HG03097 (cell line): ENCODE results near the gene NEK7.
"Not testable (repeated sequence)": the region's sequence is repeated elsewhere in the genome, so short reads cannot be mapped to it uniquely, and the experiment has no call there.

Source experiments
- ATAC-seq: cut with Tn5 transposase; IDR thresholded peaks from one replicate; pipeline ENCODE4 v1.9.1; 2021; ENCODE audit not compliant: unreplicated experiment, low FRiP score

The NEK7 gene

GRCh38 chr1:198167436-198167934 lies 10.7 kb downstream of the NEK7 start:
- peak; percentile 50 for ATAC-seq

DNA sequence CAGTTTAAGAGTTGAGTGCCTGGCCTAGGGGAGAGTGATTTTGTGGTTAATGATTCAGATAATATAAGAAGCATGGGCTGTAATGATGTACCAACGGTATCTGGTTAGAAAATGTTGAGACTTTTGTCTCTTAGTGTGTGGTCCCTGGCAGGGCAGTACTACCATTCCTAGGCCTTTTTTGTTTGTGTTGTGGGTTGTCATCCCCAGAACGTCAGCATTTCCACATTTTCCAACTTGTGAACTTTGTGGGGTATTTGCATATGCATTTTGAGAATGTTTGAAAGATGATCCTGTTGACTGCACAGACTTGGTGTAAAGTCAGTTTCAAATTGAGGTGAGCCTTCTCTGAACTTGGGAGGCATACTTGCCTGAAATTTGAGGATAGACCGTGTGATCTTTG lies 11.4 kb downstream of the NEK7 start:
- ATAC-seq = no peak

DNA sequence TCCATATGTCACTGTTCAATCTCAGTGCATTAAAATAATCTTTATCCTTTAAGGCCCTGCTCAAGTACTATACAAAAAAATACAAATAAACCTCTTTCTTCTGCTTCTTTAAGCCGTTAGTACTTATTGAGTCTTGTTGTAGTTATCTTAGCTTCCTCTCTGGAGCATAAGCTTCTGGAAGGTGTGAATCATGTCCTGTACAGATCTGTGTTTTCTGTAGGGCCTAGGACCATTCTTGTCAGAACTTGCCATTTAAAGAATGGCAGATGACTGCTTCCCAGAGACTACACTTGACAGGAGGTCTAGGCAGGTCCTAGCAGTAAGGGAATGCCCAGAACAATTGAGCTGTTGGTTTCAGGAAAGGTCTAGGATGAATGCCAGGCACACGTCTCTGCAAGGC lies 12.9 kb downstream of the NEK7 start:
- no peak for ATAC-seq

DNA sequence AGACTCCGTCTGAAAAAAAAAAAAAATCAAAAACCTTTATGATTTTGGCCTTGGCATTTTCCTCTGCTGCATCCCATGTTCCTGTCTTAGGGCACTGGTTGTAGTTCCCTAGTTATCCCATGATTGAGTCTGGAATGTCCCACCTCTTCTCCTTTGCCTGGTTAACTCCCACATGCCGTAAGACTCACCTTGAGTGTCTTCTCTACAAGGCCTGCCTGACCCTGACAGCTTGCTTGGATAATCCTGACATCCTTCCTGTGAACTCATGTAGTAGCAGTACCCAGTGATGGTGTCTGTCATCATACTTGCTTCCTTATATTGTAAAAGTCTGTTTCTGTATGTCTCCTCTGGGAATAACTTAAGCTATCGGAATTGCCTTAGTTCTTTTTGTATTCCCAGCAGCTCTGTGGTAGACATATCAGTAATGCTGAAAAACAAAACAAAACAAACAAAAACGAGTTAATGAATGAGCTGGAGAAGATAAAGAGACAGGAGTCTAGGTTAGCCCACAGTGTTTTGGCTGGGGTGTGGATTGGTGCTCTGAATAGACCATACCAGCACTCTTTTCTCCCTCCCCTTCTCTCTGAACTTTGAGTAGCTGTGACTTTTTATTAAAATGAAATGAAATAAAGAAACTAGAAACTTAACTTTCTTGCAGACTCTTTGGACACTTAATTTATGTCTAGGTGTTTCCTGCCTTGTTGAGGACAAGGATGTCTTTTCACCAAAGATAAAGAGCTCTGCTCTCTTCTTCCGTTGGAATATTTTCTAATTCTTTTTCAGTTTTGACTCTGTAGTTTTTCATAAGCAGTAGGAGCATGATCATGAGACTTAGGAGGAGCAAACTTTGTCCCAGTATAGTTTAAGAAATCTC lies 15.1 kb downstream of the NEK7 start:
- ATAC-seq = no peak

DNA sequence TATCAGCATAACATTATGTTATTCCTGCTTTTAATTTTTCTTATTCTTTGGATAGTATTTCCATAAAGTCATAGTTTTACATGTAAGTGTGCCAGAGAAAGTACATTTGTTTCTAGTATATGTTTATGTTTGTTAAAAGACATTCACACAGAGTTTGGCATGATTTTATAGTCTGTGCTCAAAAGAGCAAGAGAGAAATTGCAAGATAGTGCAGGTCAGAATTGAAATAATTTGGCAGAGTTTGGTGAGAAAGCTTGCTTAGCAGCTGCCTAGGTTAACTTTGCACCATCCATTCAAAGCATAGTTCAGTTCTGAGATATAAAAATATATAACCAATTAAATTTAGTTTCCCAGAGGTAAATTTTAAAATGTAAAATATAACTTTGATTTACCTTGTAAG lies 17.0 kb downstream of the NEK7 start:
- no peak for ATAC-seq

GRCh38 chr1:198174297-198174696 lies 17.5 kb downstream of the NEK7 start:
- peak; percentile 33 for ATAC-seq

DNA sequence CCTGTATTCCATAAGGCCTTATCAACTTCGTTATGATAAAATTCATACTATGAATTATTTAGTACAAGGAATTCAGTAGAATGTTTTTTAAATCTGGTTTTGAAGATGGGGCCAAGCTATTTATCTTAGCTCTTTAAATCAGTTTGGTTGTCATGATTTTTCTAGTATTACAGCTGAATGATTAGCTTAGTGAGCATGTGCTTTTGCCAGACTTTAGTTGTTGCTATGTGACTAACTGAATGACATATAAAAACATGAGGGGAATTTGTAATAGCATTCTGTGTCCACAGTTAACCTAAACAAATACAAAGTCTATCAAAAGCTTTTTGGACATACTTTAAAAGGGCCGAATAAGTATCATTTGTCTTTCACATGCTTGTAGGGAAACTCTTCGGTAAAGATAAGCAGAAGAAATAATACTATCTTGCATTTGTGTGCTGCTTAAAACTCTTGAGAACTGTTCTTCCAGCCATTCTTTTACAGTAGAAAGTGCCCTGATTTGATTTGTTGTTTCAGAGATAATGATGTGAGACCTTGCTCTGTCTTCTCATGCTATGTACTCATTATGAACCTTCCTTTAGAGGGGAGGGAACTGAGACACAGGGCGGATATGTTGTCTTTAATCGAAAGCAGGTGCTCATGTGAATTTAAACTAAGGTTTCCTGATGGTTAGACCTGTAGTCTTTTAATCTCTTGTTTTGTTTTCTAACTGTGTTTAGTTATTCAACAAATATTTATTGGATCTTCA lies 18.8 kb downstream of the NEK7 start:
- ATAC-seq = peak; percentile 67

- peak; percentile 22 for ATAC-seq
Observed at GRCh38 chr1:198176179-198176578, 19.4 kb downstream of the NEK7 start.

- no peak for ATAC-seq
Observed at GRCh38 chr1:198177546-198177945, 20.7 kb downstream of the NEK7 start.

DNA sequence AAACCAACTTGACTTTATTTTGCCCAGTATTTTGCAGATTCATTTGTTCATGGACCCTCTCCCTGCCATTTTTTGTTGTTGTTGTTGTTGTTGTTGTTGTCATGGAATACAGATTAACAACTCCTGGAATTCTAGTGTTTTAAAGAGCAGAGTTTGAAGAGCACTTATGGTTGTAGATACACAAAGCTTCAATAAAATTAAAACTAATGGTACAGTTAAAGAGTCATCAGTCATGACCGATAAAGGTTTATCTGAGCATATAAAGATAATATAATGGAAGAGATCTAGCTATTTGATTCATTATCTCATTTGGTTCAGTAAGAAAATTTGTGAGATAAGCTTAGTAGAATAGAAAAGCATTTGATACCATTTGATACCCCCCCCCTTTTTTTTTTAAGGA lies 21.8 kb downstream of the NEK7 start:
- ATAC-seq = no peak

GRCh38 chr1:198179556-198179981 lies 22.8 kb downstream of the NEK7 start:
- ATAC-seq = peak; percentile 51

- no peak for ATAC-seq
Observed at GRCh38 chr1:198183605-198184004, 26.8 kb downstream of the NEK7 start.

DNA sequence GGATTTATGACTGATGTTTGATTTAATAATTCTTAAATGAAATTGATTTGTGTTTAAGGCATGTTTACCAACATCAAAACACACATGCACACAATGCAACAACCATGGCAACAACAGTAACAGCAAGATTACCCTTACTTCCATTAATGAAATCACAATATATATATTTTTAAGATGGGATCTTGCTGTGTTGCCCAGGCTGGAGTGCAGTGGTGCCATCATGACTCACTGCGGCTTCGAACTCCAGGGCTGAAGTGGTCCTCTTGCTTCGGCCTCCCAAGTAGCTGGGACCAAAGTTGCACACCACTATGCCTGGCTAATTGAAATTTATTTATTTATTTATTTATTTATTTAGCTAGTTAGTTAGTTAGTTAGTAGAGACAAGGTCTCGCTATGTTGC lies 27.7 kb downstream of the NEK7 start:
- ATAC-seq = no peak

DNA sequence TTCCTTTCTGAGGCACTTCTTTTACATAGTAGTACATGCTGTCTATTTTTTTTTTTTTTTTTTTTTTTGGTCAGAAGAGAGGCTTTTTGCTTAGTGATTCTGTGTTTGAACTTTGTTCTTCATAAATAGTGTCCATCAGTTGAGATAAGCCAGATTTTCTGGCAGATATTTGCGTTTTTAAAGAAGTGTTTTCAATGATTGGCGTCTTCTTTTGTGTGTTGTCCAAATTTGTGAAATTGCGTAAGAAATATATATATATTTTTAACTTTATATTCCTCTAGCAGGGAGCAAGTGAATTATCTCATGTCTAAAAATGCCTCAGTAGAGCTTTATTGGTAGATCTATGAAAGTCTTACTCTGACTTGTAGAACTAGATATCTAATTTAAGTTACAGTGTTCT lies 28.3 kb downstream of the NEK7 start:
- no peak for ATAC-seq

DNA sequence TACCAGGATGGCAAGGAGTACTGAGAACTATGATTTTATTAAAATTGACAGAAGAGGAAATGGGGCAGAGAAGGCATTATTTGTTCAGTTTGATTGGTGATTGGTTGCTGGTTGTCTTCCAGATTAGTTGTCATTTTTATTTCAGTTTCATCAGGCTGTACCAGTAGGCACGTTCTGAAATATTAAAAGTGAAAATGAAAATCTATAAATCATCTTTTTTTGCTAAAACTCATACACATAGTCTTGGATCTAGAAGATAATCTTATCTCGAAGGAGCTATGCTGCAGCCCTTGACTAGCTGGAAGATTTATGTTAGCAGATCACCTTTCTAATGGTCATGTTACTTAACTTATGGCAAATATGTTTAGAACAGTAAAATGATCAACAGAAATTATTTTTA lies 29.0 kb downstream of the NEK7 start:
- no peak for ATAC-seq

DNA sequence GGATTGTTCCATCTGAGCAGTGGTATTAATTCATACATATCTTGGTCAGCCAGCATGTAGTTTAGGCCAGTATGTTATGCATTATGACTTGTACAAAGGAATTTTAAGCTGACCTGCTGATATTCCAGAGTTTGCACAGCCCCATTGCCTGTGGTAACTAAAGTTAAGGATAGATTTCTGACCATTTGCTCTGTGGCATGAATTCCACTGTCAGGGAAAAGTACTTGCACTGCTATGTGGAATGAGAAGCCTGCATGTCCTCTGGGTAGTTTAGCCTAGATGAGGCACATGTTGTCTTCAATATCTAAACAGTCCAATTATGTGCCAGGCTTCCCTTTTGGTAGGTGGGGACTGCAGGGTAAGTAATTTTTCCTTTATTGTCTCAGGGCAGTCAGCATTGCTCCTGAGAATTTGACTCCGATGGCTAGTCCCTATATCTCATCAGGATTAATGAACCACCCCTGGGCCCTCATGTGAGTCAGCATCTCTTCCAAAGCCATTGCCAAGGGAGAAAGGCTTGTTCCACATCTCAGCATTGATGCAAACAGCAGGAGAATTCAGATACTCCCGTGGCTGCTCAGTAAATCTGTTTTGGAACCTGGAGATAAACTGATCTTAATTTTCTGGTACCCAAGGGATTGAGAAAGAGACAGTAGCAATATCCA lies 30.2 kb downstream of the NEK7 start:
- no peak for ATAC-seq

- no peak for ATAC-seq
Observed at GRCh38 chr1:198187973-198188588, 31.3 kb downstream of the NEK7 start.

DNA sequence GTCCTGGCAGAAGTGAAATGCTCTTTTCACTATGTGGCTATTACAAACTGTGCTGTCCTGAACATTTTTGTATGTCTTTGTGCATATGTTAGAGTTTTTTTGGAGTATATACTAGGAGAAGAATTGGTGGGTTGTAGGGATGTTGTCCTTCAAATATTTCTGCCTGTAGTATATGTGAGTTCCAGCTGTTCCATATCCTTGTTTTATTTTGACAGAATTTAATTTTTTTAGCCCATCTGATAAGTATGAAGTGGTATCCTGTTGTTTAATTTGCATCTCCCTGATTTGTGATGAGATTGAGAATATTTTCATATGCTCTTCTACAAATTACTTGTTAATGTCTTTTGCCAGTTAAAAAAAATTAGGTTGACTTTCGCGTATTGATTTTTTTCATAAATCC lies 34.3 kb downstream of the NEK7 start:
- no peak for ATAC-seq

- not testable (repeated sequence) for ATAC-seq
Observed at GRCh38 chr1:198193871-198194270, 37.1 kb downstream of the NEK7 start.

GRCh38 chr1:198196630-198197029 lies 39.8 kb downstream of the NEK7 start:
- no peak for ATAC-seq

- ATAC-seq = no peak
Observed at GRCh38 chr1:198197285-198197684, 40.5 kb downstream of the NEK7 start.
